HCT116 (cell line): Measurements from ENCODE around the gene TAGLN3. TPM values are rescaled to one million over a fixed set of nuclear protein-coding genes. Genes with fewer than 3 reads are reported as not detected.
A peak's percentile ranks its signal among the peaks of the same experiment; 100 is the strongest.

Source experiments
- ATAC-seq: fragments of 200-7000 bp; cut with Tn5 transposase; 2 replicates; pipeline ENCODE4 v1.9.1; 2020; ENCODE audit warnings: mild to moderate bottlenecking, moderate library complexity
- BruUV-seq: library from RNA; stranded (reverse); fragments of 400-500 nt; replicated peaks from 2 replicates; lab custom pipeline; 2021; lab: Mats Ljungman, UMichigan
- CTCF ChIA-PET: fragments of 300-600 bp; sonication (Branson Sonifier 250); formaldehyde crosslinking; loops from one replicate; lab custom pipeline; 2021; ENCODE audit warnings: antibody characterized with exemption; lab: Charles Lee
- POLR2A ChIA-PET: fragments of 300-600, 350-600 bp; sonication (Branson Sonifier 250); formaldehyde crosslinking; loops from one replicate; lab custom pipeline; 2021; ENCODE audit warnings: antibody characterized with exemption; lab: Charles Lee
- RAD21 ChIA-PET, 2 experiments: fragments of 300-600 bp; sonication (Branson Sonifier 250); formaldehyde crosslinking; loops; one replicate each; lab custom pipeline; 2023; ENCODE audit warnings: low total read pairs in 2 of 2; ENCODE audit not compliant: uncharacterized antibody in 2 of 2, unreplicated experiment in 2 of 2, low non-redundant PET in 1 of 2; lab: Charles Lee
- DNase-seq: peaks from one replicate; pipeline ENCODE4 v3.0.0-alpha.2; 2010; ENCODE audit warnings: low read depth, low spot score
- H2AFZ ChIP-seq: fragments of 200-600 bp; shearing (Covaris generic), sonication (generic); 2 replicates; pipeline ENCODE4 v1.6.1; 2017; ENCODE audit warnings: low read depth, mixed run types, mixed read lengths, antibody characterized with exemption, low read length; ENCODE audit not compliant: poor library complexity, severe bottlenecking
- H3K27ac ChIP-seq: 2 replicates; pipeline ENCODE4 v1.5.1; 2012; ENCODE audit warnings: low read depth, low read length
- H3K27me3 ChIP-seq: fragments of 200-600 bp; sonication (generic); 2 replicates; pipeline ENCODE4 v1.6.1; 2016; ENCODE audit warnings: mixed run types, low read length, mixed read lengths; ENCODE audit not compliant: insufficient read depth
- H3K36me3 ChIP-seq, 2 experiments: fragments of 200-500 bp in 1 of 2; fragments of 200-600 bp in 1 of 2; sonication (Bioruptor generic) in 1 of 2; sonication (generic) in 1 of 2; 2 replicates each; pipeline versions ENCODE4 v1.5.1 to v1.6.1; 2014 to 2016; ENCODE audit warnings: low read length in 2 of 2, inconsistent platforms in 1 of 2, mixed read lengths in 1 of 2, mixed run types in 1 of 2; ENCODE audit not compliant: insufficient read depth in 2 of 2, control insufficient read depth in 1 of 2
- H3K4me1 ChIP-seq, 2 experiments: fragments of 200-600 bp in 1 of 2; sonication (generic) in 1 of 2; 2 replicates each; pipeline versions ENCODE4 v1.5.1 to v1.6.1; 2012 to 2017; ENCODE audit warnings: low read length in 2 of 2, inconsistent platforms in 1 of 2, mild to moderate bottlenecking in 1 of 2, mixed read lengths in 1 of 2, mixed run types in 1 of 2, moderate library complexity in 1 of 2; ENCODE audit not compliant: insufficient read depth in 2 of 2, control insufficient read depth in 1 of 2
- H3K4me2 ChIP-seq: fragments of 200-600 bp; sonication (generic); 2 replicates; pipeline ENCODE4 v1.6.1; 2017; ENCODE audit warnings: mixed run types, low read length, mixed read lengths
- H3K4me3 ChIP-seq, 2 experiments: fragments of 200-600 bp in 1 of 2; sonication (generic) in 1 of 2; replicated peaks in 1 of 2; 2 replicates each; pipeline ENCODE4 v1.5.1; 2011 to 2016; ENCODE audit warnings: low read length in 2 of 2, control low read depth in 1 of 2, low read depth in 1 of 2, mild to moderate bottlenecking in 1 of 2, mixed read lengths in 1 of 2, mixed run types in 1 of 2
- H3K79me2 ChIP-seq: fragments of 200-600 bp; sonication (generic); 2 replicates; pipeline ENCODE4 v1.6.1; 2017; ENCODE audit warnings: mild to moderate bottlenecking, mixed run types, low read length, moderate library complexity, mixed read lengths; ENCODE audit not compliant: insufficient read depth
- H3K9ac ChIP-seq: fragments of 200-600 bp; sonication (generic); 2 replicates; pipeline ENCODE4 v1.6.1; 2016; ENCODE audit warnings: low read length, mixed read lengths
- H3K9me2 ChIP-seq: fragments of 200-600 bp; sonication (generic), shearing (Covaris generic); 2 replicates; pipeline ENCODE4 v1.6.1; 2017; ENCODE audit warnings: mixed run types, mild to moderate bottlenecking, moderate library complexity; ENCODE audit not compliant: insufficient read depth
- H3K9me3 ChIP-seq, 2 experiments: fragments of 200-500 bp in 1 of 2; fragments of 200-600 bp in 1 of 2; sonication (Bioruptor generic) in 1 of 2; sonication (generic) in 1 of 2; 2 replicates each; pipeline ENCODE4 v1.6.1; 2014 to 2017; ENCODE audit warnings: low read length in 2 of 2, mixed read lengths in 2 of 2, inconsistent platforms in 1 of 2, low read depth in 1 of 2, mild to moderate bottlenecking in 1 of 2, mixed run types in 1 of 2, moderate library complexity in 1 of 2; ENCODE audit not compliant: control insufficient read depth in 1 of 2, insufficient read depth in 1 of 2
- H4K20me1 ChIP-seq: fragments of 200-600 bp; sonication (generic), shearing (Covaris generic); 2 replicates; pipeline ENCODE4 v1.6.1; 2017; ENCODE audit warnings: mixed run types, mild to moderate bottlenecking, moderate library complexity; ENCODE audit not compliant: insufficient read depth
- ATF3 ChIP-seq: IDR thresholded peaks from 2 replicates; pipeline ENCODE4 v1.6.1; 2012
- CBX3 ChIP-seq: IDR thresholded peaks from 2 replicates; pipeline ENCODE4 v1.6.1; 2012; ENCODE audit warnings: low read depth
- CTCF ChIP-seq, 3 experiments: fragments of 200-600 bp in 1 of 3; sonication (generic) in 1 of 3; IDR thresholded peaks in 2 of 3; conservative IDR thresholded peaks in 1 of 3; 2 replicates each; pipeline ENCODE4 v1.5.1; 2012 to 2017; ENCODE audit warnings: low read depth in 2 of 3, low read length in 2 of 3, antibody characterized with exemption in 1 of 3, borderline replicate concordance in 1 of 3, control low read depth in 1 of 3, mild to moderate bottlenecking in 1 of 3, mixed read lengths in 1 of 3, mixed run types in 1 of 3, moderate library complexity in 1 of 3; ENCODE audit not compliant: insufficient read depth in 1 of 3
- EZH2 ChIP-seq: fragments of 200-600 bp; sonication (generic); IDR thresholded peaks from 2 replicates; pipeline ENCODE4 v1.6.1; 2017; ENCODE audit warnings: antibody characterized with exemption, mixed run types
- EZH2phosphoT487 ChIP-seq: fragments of 200-600 bp; IDR thresholded peaks from 2 replicates; pipeline ENCODE4 v1.6.1; 2018; ENCODE audit warnings: antibody characterized with exemption, borderline replicate concordance
- JUND ChIP-seq: IDR thresholded peaks from 2 replicates; pipeline ENCODE4 v1.6.1; 2012
- MAX ChIP-seq: IDR thresholded peaks from 2 replicates; pipeline ENCODE4 v1.6.1; 2012
- POLR2AphosphoS5 ChIP-seq: IDR thresholded peaks from 2 replicates; pipeline ENCODE4 v1.6.1; 2011; ENCODE audit warnings: mild to moderate bottlenecking, low read depth, low read length, moderate library complexity
- SIN3A ChIP-seq: IDR thresholded peaks from 2 replicates; pipeline ENCODE4 v1.6.1; 2012; ENCODE audit warnings: low read depth
- SP1 ChIP-seq: IDR thresholded peaks from 2 replicates; pipeline ENCODE4 v1.6.1; 2012; ENCODE audit warnings: low read depth
- SRF ChIP-seq: IDR thresholded peaks from 2 replicates; pipeline ENCODE4 v1.6.1; 2012; ENCODE audit warnings: low read depth
- TCF7L2 ChIP-seq: IDR thresholded peaks from 2 replicates; pipeline ENCODE4 v1.7.0; 2011; ENCODE audit warnings: borderline replicate concordance, inconsistent platforms; ENCODE audit not compliant: insufficient read depth, insufficient read length; ENCODE audit errors: extremely low read depth
- ZNF274 ChIP-seq: fragments of 200-500 bp; sonication (Bioruptor generic); IDR thresholded peaks from 2 replicates; pipeline ENCODE4 v1.6.1; 2014; ENCODE audit warnings: mild to moderate bottlenecking, low read depth, low read length, inconsistent platforms
- intact Hi-C: fragments of 100-400 bp; cut with micrococcal nuclease; formaldehyde crosslinking; loops from 2 replicates; pipeline ENCODE4 v1.10.0; 2022
- total RNA-seq: library from RNA; stranded (reverse); gene quantifications from one replicate; pipeline ENCODE4 v1.2.1, GENCODE V29; 2021; ENCODE audit not compliant: unreplicated experiment

TAGLN3 gene
- total RNA-seq, 1 experiment from 2014 or later, result 0.64 TPM

GRCh38 chr3:111984636-111985298 is 14.0 kb upstream of the TAGLN3 start:
- Histone ChIP-seq H3K27ac (peak overlapping the region; percentile 21; the same call in 1 of the 2 replicates), H3K4me3 (no peak overlapping the region), H3K36me3 (peaks cover 66 to 76% of the 10 kb centered on the region in 2 experiments), H3K9me2 (no peaks in the 10 kb centered on the region), H3K4me2 (no peak overlapping the region), H3K27me3 (no peaks in the 10 kb centered on the region), H2AFZ (no peak overlapping the region), H3K9ac (no peak overlapping the region), H4K20me1 (peaks cover 2% of the 10 kb centered on the region; the same call in 1 of the 2 replicates), H3K9me3 (no peaks in the 10 kb centered on the region), H3K79me2 (peaks cover 100% of the 10 kb centered on the region), H3K4me1 (peaks cover 18 to 21% of the 10 kb centered on the region in 2 experiments)
- ChIA-PET RAD21 (no interaction called here), CTCF (interaction anchor here (1.9 kb wide), 1 partner anchor 12 kb away, joined by 3 read pairs; no protein-coding TSS in a partner anchor), POLR2A (interaction anchor here (0.6 kb wide), 2 partner anchors 20 to 52 kb away, joined by 3 read pairs; no protein-coding TSS in a partner anchor)
- DNase-seq (no peak), ATAC-seq (no peak)
- TF ChIP-seq CTCF (IDR thresholded peaks at IDR 0.05 in 2 of 3, conservative IDR thresholded peaks at IDR 0.05 in 1 of 3; ENCODE audit: borderline replicate concordance in 1 of 3, insufficient read depth in 1 of 3, low read depth in 2 of 3, low read length in 2 of 3), result no peak
- TF ChIP-seq POLR2AphosphoS5, result 0 out of 2 replicates have a peak, but pooled peaks have one; percentile 12
- intact Hi-C loops, result loop anchor here (5.0 kb wide), 1 partner anchor 267 kb away; no protein-coding TSS in a partner anchor
- no TSS peak for BruUV-seq

- H4K20me1 ChIP-seq, result peaks cover 9% of the 10 kb centered on the region
- H3K27ac ChIP-seq, result no peak overlapping the region
- no peaks in the 10 kb centered on the region for H3K27me3 ChIP-seq
- peaks cover 73 to 81% of the 10 kb centered on the region in 2 experiments for H3K36me3 ChIP-seq
- no peak overlapping the region for H3K9ac ChIP-seq
- H3K9me2 ChIP-seq, result no peaks in the 10 kb centered on the region
- intact Hi-C loops, result loop anchor here (5.0 kb wide), 1 partner anchor 269 kb away; no protein-coding TSS in a partner anchor
- peaks cover 100% of the 10 kb centered on the region for H3K79me2 ChIP-seq
- RAD21 ChIA-PET, result interaction anchor here (0.5 to 1.3 kb wide), 2 partner anchors 17 to 27 kb away, joined by 4 to 5 read pairs; no protein-coding TSS in a partner anchor
- no TSS peak for BruUV-seq
- no peak overlapping the region for H3K4me3 ChIP-seq
- no peak overlapping the region for H2AFZ ChIP-seq
- no peak overlapping the region for H3K4me2 ChIP-seq
- peaks cover under 1 to 4% of the 10 kb centered on the region in 2 experiments; a peak in 2 of 4 replicates for H3K4me1 ChIP-seq
- ATAC-seq (no peak), DNase-seq (no peak)
- POLR2A ChIA-PET, result no interaction called here
- H3K9me3 ChIP-seq, result no peaks in the 10 kb centered on the region
- CTCF ChIA-PET, result interaction anchor here (1.1 to 1.9 kb wide), 2 partner anchors 10 to 27 kb away, joined by 3 to 4 read pairs; no protein-coding TSS in a partner anchor
- TF ChIP-seq POLR2AphosphoS5 (no peak), ATF3 (no peak), SRF (no peak), EZH2 (no peak), SP1 (no peak), JUND (no peak), TCF7L2 (no peak), EZH2phosphoT487 (no peak), ZNF274 (no peak), CTCF (IDR thresholded peaks at IDR 0.05 in 2 of 3, conservative IDR thresholded peaks at IDR 0.05 in 1 of 3; ENCODE audit: borderline replicate concordance in 1 of 3, insufficient read depth in 1 of 3, low read depth in 2 of 3, low read length in 2 of 3) (no peak), MAX (no peak), CBX3 (no peak), SIN3A (no peak)
These were observed 11.9 kb upstream of the TAGLN3 start for GRCh38 chr3:111986800-111987199.
